SK-N-SH (cell line): Measurements from ENCODE around the gene PAMR1. TPM values are rescaled to one million over a fixed set of nuclear protein-coding genes. Genes with fewer than 3 reads are reported as not detected.

ENCODE experiments used
- CTCF ChIA-PET: fragments of 300-600, 350-600 bp; formaldehyde crosslinking; extraction: SDS; loops from one replicate; lab custom pipeline; 2021; lab: Yijun Ruan, JAX
- POLR2A ChIA-PET: fragments of 350-600 bp; sonication (Branson Sonifier 250); formaldehyde crosslinking; extraction: SDS; loops from one replicate; lab custom pipeline; 2020; ENCODE audit warnings: antibody characterized with exemption, inconsistent platforms; lab: Yijun Ruan, JAX
- DNase-seq: peaks from one replicate; pipeline ENCODE4 v3.0.0; 2012
- H2AFZ ChIP-seq: fragments of 200-600 bp; sonication (generic); 2 replicates; pipeline ENCODE4 v1.8.1; 2016; ENCODE audit warnings: antibody characterized with exemption, mild to moderate bottlenecking, low read depth
- H3F3A ChIP-seq: fragments of 200-600 bp; sonication (generic); replicated peaks from 2 replicates; pipeline ENCODE3; 2016; ENCODE audit warnings: antibody characterized with exemption, mild to moderate bottlenecking; ENCODE audit not compliant: insufficient read depth
- H3K27ac ChIP-seq, 2 experiments: fragments of 200-500 bp in 1 of 2; fragments of 200-600 bp in 1 of 2; sonication (Bioruptor generic) in 1 of 2; sonication (generic), shearing (Covaris generic) in 1 of 2; 2 replicates each; pipeline versions ENCODE4 v1.5.1 to v1.6.1; 2014 to 2016; ENCODE audit warnings: low read depth in 2 of 2, inconsistent platforms in 1 of 2, low read length in 1 of 2, mild to moderate bottlenecking in 1 of 2, mixed read lengths in 1 of 2
- H3K27me3 ChIP-seq: fragments of 200-600 bp; sonication (generic), shearing (Covaris generic); 2 replicates; pipeline ENCODE4 v1.6.1; 2016; ENCODE audit warnings: mixed run types; ENCODE audit not compliant: insufficient read depth
- H3K36me3 ChIP-seq, 2 experiments: fragments of 200-500 bp in 1 of 2; fragments of 200-600 bp in 1 of 2; sonication (Bioruptor generic) in 1 of 2; sonication (generic) in 1 of 2; replicated peaks in 1 of 2; 2 replicates each; pipeline versions ENCODE3 to v1.5.1; 2014 to 2016; ENCODE audit warnings: low read length in 1 of 2, mild to moderate bottlenecking in 1 of 2; ENCODE audit not compliant: insufficient read depth in 2 of 2, control insufficient read depth in 1 of 2
- H3K4me1 ChIP-seq, 2 experiments: fragments of 200-500 bp in 1 of 2; fragments of 200-600 bp in 1 of 2; sonication (Bioruptor generic) in 1 of 2; sonication (generic), shearing (Covaris generic) in 1 of 2; 2 replicates each; pipeline versions ENCODE4 v1.5.1 to v1.6.1; 2014 to 2016; ENCODE audit warnings: low read depth in 1 of 2, low read length in 1 of 2, mixed run types in 1 of 2; ENCODE audit not compliant: insufficient read depth in 2 of 2, control insufficient read depth in 1 of 2
- H3K4me2 ChIP-seq: fragments of 200-600 bp; sonication (generic), shearing (Covaris generic); 2 replicates; pipeline ENCODE4 v1.6.1; 2017; ENCODE audit warnings: mixed run types
- H3K4me3 ChIP-seq, 2 experiments: fragments of 200-500 bp in 1 of 2; fragments of 200-600 bp in 1 of 2; sonication (Bioruptor generic) in 1 of 2; sonication (generic), shearing (Covaris generic) in 1 of 2; 2 replicates each; pipeline versions ENCODE4 v1.5.1 to v1.8.1; 2014 to 2016; ENCODE audit warnings: low read depth in 2 of 2, inconsistent platforms in 1 of 2, low read length in 1 of 2, mild to moderate bottlenecking in 1 of 2, mixed read lengths in 1 of 2, moderate library complexity in 1 of 2
- H3K79me2 ChIP-seq: fragments of 200-600 bp; sonication (generic); 2 replicates; pipeline ENCODE4 v1.8.1; 2017; ENCODE audit warnings: mild to moderate bottlenecking; ENCODE audit not compliant: insufficient read depth
- H3K9ac ChIP-seq: fragments of 200-600 bp; sonication (generic); 2 replicates; pipeline ENCODE4 v1.6.1; 2017; ENCODE audit warnings: mixed run types
- H3K9me2 ChIP-seq: fragments of 200-600 bp; sonication (generic); 2 replicates; pipeline ENCODE4 v1.6.1; 2017; ENCODE audit warnings: mixed run types
- H3K9me3 ChIP-seq: fragments of 200-600 bp; sonication (generic); 2 replicates; pipeline ENCODE4 v1.6.1; 2017; ENCODE audit warnings: mixed run types, mild to moderate bottlenecking, moderate library complexity
- H4K20me1 ChIP-seq: fragments of 200-600 bp; sonication (generic); 2 replicates; pipeline ENCODE4 v1.6.1; 2017; ENCODE audit warnings: mild to moderate bottlenecking, mixed run types; ENCODE audit not compliant: insufficient read depth
- EP300 ChIP-seq, 2 experiments: IDR thresholded peaks; 2 replicates each; pipeline versions ENCODE4 v1.4.0 to v1.6.1; 2012; ENCODE audit warnings: borderline replicate concordance in 1 of 2, low read depth in 1 of 2, low read length in 1 of 2
- EZH2phosphoT487 ChIP-seq: fragments of 200-600 bp; sonication (generic); IDR thresholded peaks from 2 replicates; pipeline ENCODE4 v1.6.1; 2017; ENCODE audit warnings: low read depth, mixed run types, mild to moderate bottlenecking, antibody characterized with exemption, moderate library complexity, borderline replicate concordance
- FOSL2 ChIP-seq: IDR thresholded peaks from 2 replicates; pipeline ENCODE4 v1.4.0; 2012; ENCODE audit warnings: low read depth, mild to moderate bottlenecking, moderate library complexity, borderline replicate concordance
- GABPA ChIP-seq: IDR thresholded peaks from 2 replicates; pipeline ENCODE4 v1.4.0; 2012; ENCODE audit warnings: low read depth, mild to moderate bottlenecking
- GATA2 ChIP-seq: sonication (generic); formaldehyde crosslinking; IDR thresholded peaks from 2 replicates; pipeline ENCODE4 v1.5.0; 2020; ENCODE audit warnings: mild to moderate bottlenecking, missing genetic modification reagents
- JUND ChIP-seq: IDR thresholded peaks from 2 replicates; pipeline ENCODE4 v1.4.0; 2012
- MEF2A ChIP-seq: IDR thresholded peaks from 2 replicates; pipeline ENCODE4 v1.4.0; 2012; ENCODE audit warnings: low read depth, borderline replicate concordance
- MXI1 ChIP-seq: IDR thresholded peaks from 2 replicates; pipeline ENCODE4 v1.6.1; 2012; ENCODE audit warnings: mild to moderate bottlenecking, low read depth, low read length, improper control_type of control experiment
- NFIC ChIP-seq: IDR thresholded peaks from 2 replicates; pipeline ENCODE4 v1.4.0; 2012; ENCODE audit warnings: borderline replicate concordance
- NRF1 ChIP-seq: IDR thresholded peaks from 2 replicates; pipeline ENCODE4 v1.6.1; 2012; ENCODE audit warnings: low read depth, mild to moderate bottlenecking, low read length
- RCOR1 ChIP-seq: fragments of 150-350 bp; IDR thresholded peaks from 2 replicates; pipeline ENCODE4 v1.6.1; 2017; ENCODE audit warnings: antibody characterized with exemption, low read length
- RFX5 ChIP-seq: IDR thresholded peaks from 2 replicates; pipeline ENCODE4 v1.6.1; 2012; ENCODE audit warnings: mild to moderate bottlenecking, improper control_type of control experiment, low read length
- RXRA ChIP-seq: IDR thresholded peaks from 2 replicates; pipeline ENCODE4 v1.4.0; 2012; ENCODE audit warnings: low read depth, mild to moderate bottlenecking, borderline replicate concordance
- TCF12 ChIP-seq: IDR thresholded peaks from 2 replicates; pipeline ENCODE4 v1.4.0; 2012
- YY1 ChIP-seq: IDR thresholded peaks from 2 replicates; pipeline ENCODE4 v1.4.0; 2012; ENCODE audit warnings: low read depth, mild to moderate bottlenecking
- WGBS: methylation state at CpG from one replicate; pipeline ENCODE4 v1.1.6; 2017; ENCODE audit warnings: low lambda C conversion rate; 5-methylcytosine and 5-hydroxymethylcytosine counted together
- polyA plus RNA-seq, 3 experiments: library from polyadenylated mRNA; depleted of rRNA; stranded (reverse); fragments of >200 nt; gene quantifications; 2 replicates each; pipeline ENCODE4 v1.2.3, GENCODE V29; 2012
- TF ChIP-seq, protein P1 (sequence below): IDR thresholded peaks from 2 replicates; pipeline ENCODE4; 2012
- TF ChIP-seq, protein P2 (sequence below): fragments of 150-350 bp; IDR thresholded peaks from 2 replicates; pipeline ENCODE4 v1.6.1; 2016; ENCODE audit warnings: mild to moderate bottlenecking, low read depth, low read length
- TF ChIP-seq, protein P3 (sequence below): IDR thresholded peaks from 2 replicates; pipeline ENCODE4 v1.4.0; 2012; ENCODE audit warnings: low read depth
- TF ChIP-seq, protein P4 (sequence below): IDR thresholded peaks from 2 replicates; pipeline ENCODE4 v1.4.0; 2012; ENCODE audit warnings: low read depth, borderline replicate concordance

Gene PAMR1
- polyA plus RNA-seq, 1 of the 3 experiments (the other 2 are of a cell fraction) = 0.31 TPM

DNA sequence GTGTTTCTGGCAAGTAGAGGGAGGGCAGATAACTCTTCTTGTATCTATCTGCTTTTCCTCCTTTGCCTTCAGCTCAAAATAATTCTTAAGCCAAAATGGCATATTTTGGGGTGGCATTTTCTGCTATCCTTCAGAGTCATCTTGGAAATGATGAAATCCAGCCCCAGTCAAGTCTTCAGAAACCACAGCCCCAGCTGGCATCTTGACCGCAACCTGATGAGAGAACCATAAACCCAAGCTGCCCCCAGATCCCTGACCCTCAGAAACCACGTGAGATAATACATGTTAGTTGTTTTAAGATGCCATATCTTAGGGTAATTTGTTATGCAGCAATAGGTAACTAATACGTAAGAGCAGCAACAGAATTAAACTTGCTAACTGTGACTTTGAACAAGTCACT is 15.1 kb upstream of the PAMR1 start (continued):
- TF ChIP-seq, protein P1, sequence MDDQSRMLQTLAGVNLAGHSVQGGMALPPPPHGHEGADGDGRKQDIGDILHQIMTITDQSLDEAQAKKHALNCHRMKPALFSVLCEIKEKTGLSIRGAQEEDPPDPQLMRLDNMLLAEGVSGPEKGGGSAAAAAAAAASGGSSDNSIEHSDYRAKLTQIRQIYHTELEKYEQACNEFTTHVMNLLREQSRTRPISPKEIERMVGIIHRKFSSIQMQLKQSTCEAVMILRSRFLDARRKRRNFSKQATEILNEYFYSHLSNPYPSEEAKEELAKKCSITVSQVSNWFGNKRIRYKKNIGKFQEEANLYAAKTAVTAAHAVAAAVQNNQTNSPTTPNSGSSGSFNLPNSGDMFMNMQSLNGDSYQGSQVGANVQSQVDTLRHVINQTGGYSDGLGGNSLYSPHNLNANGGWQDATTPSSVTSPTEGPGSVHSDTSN = peak; percentile 46; the same call in 1 of the 2 replicates
- TF ChIP-seq NFIC = no peak
- TF ChIP-seq RCOR1 = no peak
- no peak for TF ChIP-seq NRF1
- TF ChIP-seq FOSL2 = no peak
- no peak for TF ChIP-seq GATA2 (CRISPR knock-in tag)
- TF ChIP-seq RXRA = no peak
- TF ChIP-seq MXI1 = no peak
- peak; percentile 64 for TF ChIP-seq TCF12

DNA sequence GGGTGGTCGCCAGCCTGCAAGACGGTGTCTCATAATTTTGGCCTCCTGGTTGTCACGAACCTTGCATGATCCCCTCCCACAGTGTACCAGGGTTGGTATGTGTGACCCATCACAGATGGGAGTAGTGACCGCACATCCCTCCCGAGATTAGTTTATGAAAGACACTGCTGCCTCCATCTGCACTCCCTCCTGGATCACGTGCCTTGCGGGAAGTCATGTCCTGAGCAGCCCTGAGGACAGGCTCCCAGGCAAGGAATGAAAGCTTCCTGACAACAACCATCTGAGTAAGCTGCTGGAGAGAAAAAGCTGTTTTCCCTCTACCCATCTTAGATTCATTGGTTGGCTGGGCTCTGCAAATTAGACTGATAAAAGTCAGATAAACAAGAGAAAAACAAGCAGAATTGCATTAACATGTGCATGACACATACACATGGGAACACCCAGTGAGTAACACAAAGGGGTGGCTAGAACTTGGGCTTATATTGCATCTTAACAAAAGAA is 14.4 kb upstream of the PAMR1 start:
- no peaks in the 10 kb centered on the region for H3K27me3 ChIP-seq
- 74% methylated on average over 5 of the region's 7 CpGs for WGBS
- no peak for DNase-seq

DNA sequence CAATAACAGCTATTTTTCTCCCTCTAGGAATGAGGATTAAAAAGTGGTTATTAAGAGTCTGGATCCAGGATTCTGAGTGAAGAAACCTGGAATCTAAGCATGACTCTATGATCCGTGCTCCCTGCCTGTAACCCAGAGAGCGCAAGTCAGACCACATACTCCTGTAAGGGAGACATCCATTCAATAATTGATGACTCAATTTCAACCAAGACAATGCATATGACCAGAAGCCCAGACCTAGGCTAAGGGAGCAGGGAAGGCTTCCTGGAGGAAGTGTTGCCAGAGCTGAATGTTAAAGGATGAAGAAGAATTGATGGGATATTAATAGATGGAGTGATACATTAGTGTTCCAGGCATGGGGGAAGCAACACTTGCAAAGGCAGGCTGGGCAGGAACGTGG is 13.8 kb upstream of the PAMR1 start:
- ChIA-PET CTCF (interaction anchor here (0.9 kb wide), 1 partner anchor 52 kb away, joined by 4 read pairs; no protein-coding TSS in a partner anchor), POLR2A (no interaction called here)
- no peaks in the 10 kb centered on the region for H3K9me3 ChIP-seq
- H3K4me1 ChIP-seq = peaks cover 7 to 27% of the 10 kb centered on the region in 2 experiments
- peaks cover 19% of the 10 kb centered on the region for H3F3A ChIP-seq
- no peaks in the 10 kb centered on the region for H3K79me2 ChIP-seq
- 90% methylated on average over 3 of the region's 3 CpGs for WGBS
- H3K27me3 ChIP-seq = no peaks in the 10 kb centered on the region
- no peaks in the 10 kb centered on the region for H3K9me2 ChIP-seq
- H3K4me3 ChIP-seq = no peak overlapping the region
- no peak overlapping the region for H2AFZ ChIP-seq
- no peak overlapping the region for H3K9ac ChIP-seq
- no peak for DNase-seq
- no peak for TF ChIP-seq TCF12
- TF ChIP-seq EP300 (IDR thresholded peaks at IDR 0.05; ENCODE audit: borderline replicate concordance in 1 of 2, low read depth in 1 of 2, low read length in 1 of 2) = no peak
- no peak for TF ChIP-seq MEF2A
- no peak for TF ChIP-seq NFIC
- no peak for TF ChIP-seq JUND
- no peak for TF ChIP-seq RXRA
- TF ChIP-seq, protein P2, sequence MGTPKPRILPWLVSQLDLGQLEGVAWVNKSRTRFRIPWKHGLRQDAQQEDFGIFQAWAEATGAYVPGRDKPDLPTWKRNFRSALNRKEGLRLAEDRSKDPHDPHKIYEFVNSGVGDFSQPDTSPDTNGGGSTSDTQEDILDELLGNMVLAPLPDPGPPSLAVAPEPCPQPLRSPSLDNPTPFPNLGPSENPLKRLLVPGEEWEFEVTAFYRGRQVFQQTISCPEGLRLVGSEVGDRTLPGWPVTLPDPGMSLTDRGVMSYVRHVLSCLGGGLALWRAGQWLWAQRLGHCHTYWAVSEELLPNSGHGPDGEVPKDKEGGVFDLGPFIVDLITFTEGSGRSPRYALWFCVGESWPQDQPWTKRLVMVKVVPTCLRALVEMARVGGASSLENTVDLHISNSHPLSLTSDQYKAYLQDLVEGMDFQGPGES = no peak
- no peak for TF ChIP-seq MXI1
- TF ChIP-seq YY1 = no peak
- TF ChIP-seq GABPA = no peak
- TF ChIP-seq, protein P3, sequence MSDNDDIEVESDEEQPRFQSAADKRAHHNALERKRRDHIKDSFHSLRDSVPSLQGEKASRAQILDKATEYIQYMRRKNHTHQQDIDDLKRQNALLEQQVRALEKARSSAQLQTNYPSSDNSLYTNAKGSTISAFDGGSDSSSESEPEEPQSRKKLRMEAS = no peak
- no peak for TF ChIP-seq EZH2phosphoT487
- TF ChIP-seq RFX5 = no peak
- TF ChIP-seq, protein P1 = no peak
- no peak overlapping the region for H3K4me2 ChIP-seq
- H4K20me1 ChIP-seq = no peaks in the 10 kb centered on the region
- H3K27ac ChIP-seq = peak overlapping the region in 1 of 2 experiments; percentile 87; a peak in 1 of 4 replicates
- H3K36me3 ChIP-seq = no peaks in the 10 kb centered on the region

More for the DNA sequence above, 14.4 kb upstream of the PAMR1 start:
- Histone ChIP-seq H3K36me3 (no peaks in the 10 kb centered on the region), H3K9me2 (no peaks in the 10 kb centered on the region), H2AFZ (no peak overlapping the region; the same call in 1 of the 2 replicates), H3K4me2 (no peak overlapping the region), H3K79me2 (no peaks in the 10 kb centered on the region), H3K4me3 (no peak overlapping the region), H3K27ac (peak overlapping the region in 1 of 2 experiments; percentile 87; a peak in 1 of 4 replicates)
- TF ChIP-seq GABPA (no peak), NFIC (no peak), RFX5 (no peak)
- TF ChIP-seq, protein P4, sequence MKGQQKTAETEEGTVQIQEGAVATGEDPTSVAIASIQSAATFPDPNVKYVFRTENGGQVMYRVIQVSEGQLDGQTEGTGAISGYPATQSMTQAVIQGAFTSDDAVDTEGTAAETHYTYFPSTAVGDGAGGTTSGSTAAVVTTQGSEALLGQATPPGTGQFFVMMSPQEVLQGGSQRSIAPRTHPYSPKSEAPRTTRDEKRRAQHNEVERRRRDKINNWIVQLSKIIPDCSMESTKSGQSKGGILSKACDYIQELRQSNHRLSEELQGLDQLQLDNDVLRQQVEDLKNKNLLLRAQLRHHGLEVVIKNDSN = peak; percentile 78
- TF ChIP-seq, protein P3 = peak; percentile 30; the same call in 1 of the 2 replicates
- TF ChIP-seq, all 33 proteins: peak for 2
- CTCF ChIA-PET = interaction anchor here (0.9 kb wide), 1 partner anchor 52 kb away, joined by 4 read pairs; no protein-coding TSS in a partner anchor
- no peaks in the 10 kb centered on the region for H4K20me1 ChIP-seq
- no peak overlapping the region for H3K9ac ChIP-seq
- H3F3A ChIP-seq = peaks cover 19% of the 10 kb centered on the region
- POLR2A ChIA-PET = no interaction called here
- H3K4me1 ChIP-seq = peaks cover 7 to 27% of the 10 kb centered on the region in 2 experiments
- no peaks in the 10 kb centered on the region for H3K9me3 ChIP-seq
